HG03108 (cell line): ENCODE data around the gene GLIS1.

ENCODE experiments used
- ATAC-seq: cut with Tn5 transposase; IDR thresholded peaks from one replicate; pipeline ENCODE4 v1.9.1; 2021; ENCODE audit warnings: moderate library complexity; ENCODE audit not compliant: unreplicated experiment

GLIS1 gene

DNA sequence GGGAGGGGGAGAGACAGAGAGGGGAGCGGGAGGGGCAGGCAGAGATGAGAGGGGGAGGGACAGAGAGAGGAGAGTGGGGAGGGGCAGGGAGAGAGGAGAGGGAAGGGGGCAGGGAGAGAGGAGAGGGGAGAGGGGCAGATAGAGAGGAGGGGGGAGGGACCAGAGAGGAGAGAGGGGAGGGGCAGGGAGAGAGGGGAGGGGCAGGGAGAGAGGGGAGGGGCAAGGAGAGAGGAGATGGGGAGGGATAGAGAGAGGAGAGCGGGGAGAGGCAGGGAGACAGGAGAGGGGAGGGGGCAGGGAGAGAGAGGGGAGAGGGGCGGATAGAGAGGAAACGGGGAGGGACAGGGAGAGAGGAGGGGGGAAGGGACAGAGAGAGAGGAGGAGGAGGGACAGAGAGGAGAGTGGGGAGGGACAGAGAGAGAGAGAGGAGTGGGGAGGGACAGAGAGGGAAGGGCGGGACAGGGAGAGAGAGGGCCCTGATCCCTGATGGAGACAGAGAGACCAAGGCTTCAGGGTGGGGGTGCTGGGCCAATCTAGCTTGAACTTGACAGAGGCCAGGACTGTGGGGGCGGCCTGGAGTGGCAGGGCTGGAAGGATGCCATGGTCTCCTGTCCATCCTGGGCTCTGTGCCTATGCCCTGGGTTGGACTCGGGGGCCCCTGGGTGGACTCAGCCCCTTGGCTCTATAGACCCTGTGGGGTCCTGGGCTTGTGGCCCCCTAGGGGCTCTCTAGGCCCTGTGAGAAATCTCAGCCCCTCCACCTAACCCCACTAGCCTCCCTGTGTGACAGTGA is 236.1 kb downstream of the GLIS1 start:
- ATAC-seq, result no peak

DNA sequence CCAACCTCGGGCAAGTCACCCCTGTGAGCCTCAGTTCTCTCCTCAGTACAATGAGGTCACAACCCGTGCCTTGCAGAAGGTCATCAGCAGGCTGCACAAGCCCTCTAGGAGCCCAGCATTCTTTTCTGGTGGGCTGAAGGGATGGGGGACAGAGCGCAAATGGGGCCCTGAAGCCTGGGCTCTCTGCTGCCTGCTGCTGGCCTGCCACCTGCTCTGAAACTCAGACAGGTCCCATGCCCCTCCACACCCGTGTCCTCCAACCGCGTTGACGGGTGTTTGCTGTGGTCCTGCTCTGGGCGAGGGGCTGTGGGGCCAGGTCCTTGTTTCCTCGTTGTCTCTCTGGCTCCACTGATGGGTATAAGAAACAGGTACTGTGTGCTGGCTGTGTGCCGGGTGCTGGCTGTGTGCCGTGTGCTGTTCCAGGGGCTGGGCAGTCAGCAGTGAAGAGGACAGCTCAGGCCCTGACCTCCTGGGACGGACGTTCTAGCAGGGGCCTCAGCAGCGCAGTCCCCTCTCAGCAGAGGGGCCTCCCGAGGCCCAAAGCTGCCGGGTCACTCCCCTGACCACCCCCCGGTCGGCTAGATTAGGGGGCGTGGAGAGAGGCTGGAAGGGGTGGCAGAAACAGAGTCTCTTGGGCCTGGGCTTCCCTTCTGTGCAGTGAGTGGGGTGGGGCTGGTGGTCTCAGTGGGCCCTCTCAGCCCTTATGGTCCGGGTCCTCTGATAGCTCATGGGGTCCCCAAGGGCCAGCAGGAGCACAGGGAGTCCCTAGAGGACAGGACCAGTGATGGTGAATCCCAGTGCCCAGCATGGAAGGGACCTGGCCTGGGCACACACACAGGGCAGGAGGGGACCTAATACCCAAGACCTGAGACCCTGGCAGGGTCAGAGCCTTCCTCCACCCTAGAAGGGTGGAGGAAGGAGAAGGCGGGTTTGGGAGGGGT is 237.6 kb downstream of the GLIS1 start:
- ATAC-seq, result no peak

DNA sequence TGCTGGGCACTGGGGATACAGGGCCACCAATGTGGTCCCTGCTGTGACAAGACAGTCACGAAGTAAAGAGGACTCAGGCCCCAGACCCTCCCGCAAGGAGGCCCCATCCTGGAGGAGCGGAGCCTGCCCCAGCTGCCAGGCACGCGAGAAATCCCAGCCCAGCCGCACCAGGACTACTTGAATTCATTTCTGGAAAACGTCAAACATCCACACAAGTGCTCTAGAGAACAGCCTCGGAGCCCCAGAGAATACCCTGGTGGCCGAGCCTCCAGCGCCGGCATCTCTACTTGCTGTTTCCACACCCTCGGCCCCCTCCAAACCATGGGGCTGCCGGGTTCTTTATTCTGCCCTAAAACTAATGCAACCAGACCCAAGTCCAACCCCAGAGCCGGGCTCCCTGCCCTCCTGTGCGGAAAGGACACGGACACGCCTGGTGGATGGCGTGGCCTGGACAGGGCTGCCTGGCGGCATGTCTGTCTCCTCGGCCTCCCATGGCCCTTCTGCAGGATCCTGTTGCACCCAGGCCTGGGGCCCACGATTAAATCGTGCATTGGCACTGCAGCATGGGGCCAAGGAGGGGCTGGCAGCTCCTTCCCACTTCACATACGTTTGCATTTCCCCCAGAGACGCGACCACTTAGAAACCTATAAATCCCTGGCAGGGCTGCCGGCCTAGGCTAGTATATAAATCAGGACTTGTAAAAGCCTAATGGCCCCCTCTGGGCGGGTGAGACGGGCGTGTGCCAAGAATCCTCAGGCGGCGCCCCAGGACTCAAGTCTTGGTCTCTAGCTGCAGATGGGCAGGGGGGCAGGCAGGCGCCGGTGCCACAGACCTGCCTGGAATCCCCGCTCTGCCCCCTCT is 238.5 kb downstream of the GLIS1 start:
- ATAC-seq, result no peak

DNA sequence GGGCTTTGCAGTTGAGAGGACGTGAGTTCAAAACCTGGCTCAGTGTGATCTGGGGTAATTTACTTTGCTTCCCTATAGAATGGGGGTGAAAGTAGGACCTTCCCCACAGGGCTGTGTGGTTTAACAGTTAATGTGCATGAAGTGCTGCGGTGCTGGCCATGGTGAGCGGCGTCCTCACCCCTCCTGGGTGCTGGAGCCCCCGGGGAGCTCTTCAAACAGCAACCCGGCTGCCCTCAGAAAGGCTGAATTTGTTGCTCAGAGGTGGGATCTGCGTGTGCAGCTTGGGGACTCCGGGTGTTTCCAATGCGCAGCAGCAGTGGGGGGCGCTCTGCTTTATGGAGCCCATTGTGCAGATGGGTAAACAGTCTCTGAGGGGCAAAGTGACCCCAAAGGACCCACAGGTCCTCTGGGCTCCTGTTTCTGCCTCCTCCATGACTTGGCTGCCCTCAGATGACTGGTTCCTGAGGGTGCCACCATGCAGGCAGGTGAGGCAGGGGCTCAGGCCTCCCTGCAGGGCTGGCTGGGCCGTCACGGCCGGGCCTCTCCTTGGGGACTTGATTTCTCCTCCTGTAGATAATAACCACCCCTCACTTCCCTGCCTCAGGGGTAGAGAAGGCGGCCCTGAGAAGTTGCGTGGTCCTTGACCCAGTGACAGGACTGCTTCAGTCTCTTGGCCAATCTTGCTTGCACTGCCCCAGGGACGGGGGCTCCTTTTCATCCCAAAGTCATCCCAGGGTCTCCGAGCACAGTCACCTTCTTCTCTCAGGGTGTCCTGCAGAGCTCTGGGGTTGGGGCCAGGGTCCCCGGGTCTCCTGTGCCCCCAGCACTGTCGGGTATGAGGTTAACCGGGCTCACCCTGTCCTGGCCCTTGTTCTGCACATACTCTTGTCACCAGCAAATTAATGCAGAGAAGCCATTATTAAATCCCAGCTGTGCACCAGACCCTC is 239.4 kb downstream of the GLIS1 start:
- no peak for ATAC-seq

DNA sequence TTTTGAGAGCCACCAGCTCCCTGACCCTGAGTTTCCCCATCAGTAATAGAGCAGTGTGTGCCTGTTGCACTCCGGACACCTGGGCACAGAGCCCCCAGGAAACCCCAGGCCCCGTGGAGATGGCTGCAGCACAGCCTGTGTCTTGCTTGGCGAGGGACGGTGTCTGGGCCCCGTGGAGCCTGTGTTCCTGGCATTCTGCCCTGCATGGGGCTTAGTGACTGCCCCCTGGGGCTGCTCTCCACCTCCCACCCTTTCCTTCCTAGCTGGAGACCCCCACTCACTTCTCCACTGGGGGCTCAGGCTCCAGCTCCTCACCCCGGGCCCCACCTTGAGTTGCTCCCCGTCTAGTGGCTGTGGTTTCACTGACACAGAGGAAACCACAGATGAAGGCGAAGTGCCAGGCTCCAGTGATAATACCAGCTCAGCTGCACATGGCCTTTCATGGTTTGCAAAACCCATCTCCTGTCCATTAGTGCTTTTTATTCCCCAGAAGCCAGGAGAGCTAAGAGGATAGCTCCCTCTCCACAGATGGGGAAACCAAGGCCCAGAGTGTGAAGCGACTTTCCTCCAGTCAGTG is 240.3 kb downstream of the GLIS1 start:
- no peak for ATAC-seq

DNA sequence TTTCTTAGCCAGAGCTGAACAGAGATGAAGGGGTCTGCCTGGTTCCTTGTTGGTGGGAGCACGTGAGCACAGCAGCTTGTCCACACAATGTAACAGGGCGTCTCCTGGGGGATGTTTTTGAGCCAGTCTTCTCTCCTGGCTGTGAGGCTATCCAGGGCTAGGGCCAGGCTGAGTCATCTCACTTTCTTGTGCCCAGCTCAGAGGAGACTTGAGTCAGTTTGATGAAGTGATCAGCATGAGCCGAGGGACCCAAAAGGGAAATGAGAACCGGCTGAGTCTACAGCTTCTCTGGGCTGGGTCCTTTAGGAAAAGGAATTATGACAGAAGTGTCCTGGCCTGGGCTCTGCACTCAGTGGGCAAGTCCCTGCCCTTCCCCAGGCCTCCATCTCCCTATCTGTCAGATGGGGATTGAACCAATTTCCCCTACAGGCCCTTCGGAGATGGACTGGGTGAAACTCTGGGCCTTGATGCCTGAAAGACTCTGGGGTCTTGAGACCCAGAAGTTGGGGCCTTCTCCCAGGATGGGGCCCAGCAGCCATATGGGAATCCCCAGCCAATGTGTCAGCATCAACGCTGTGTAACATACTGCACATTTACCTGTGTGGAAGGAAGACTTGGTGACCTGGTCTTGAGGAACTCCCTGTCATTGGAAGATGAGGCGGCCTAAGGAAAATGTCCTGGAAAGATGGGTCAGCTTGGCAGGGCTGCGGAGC is 243.2 kb downstream of the GLIS1 start:
- ATAC-seq, result no peak

DNA sequence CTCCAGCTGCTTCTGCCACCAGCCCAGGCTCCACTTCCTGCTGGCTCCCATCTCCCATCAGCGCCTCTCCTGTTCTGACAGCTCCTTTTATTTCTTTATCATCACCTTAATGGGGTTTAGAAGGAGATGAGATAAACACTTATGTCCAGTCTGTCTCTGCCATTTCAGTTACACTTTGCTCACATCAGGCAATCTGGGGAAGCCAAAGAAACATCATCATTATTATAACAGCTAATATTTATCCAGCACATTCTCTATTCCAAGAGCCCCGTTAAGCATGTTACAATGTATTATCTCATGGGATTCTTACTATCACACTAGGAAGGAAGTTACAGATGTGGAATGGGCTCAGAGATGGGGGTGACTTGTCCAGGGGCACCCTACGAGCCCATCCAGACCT is 248.6 kb downstream of the GLIS1 start:
- no peak for ATAC-seq

DNA sequence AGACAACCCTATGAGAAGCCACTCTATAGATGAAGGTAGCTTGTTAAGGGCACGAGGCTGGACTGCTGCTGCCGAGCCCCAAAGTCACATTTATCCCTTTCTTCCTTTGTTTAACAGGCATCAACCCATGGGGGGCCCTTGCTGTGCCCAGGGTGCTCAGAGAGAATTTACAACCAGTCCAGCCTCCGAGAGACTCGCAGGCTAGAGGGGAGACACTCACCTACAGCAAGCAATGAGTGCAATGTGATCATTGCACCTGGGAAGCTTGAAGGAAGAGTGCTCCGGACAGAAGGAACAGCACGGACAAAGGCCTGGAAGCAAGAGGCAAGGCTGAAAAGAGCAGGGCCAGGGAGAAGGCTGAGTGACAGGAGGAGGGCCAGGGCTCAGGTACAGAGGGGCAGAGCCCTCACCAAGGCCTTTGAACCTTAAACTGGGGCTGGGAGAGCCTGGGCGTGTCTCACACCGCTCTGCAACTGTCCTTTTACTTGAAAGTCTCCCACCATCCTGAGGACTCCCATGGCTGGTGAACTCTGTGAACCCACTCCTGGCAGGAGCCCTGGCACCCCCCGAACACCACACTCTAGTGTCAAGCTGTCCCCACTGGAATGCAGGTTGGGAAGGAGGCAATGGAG is 252.5 kb downstream of the GLIS1 start:
- ATAC-seq, result no peak

DNA sequence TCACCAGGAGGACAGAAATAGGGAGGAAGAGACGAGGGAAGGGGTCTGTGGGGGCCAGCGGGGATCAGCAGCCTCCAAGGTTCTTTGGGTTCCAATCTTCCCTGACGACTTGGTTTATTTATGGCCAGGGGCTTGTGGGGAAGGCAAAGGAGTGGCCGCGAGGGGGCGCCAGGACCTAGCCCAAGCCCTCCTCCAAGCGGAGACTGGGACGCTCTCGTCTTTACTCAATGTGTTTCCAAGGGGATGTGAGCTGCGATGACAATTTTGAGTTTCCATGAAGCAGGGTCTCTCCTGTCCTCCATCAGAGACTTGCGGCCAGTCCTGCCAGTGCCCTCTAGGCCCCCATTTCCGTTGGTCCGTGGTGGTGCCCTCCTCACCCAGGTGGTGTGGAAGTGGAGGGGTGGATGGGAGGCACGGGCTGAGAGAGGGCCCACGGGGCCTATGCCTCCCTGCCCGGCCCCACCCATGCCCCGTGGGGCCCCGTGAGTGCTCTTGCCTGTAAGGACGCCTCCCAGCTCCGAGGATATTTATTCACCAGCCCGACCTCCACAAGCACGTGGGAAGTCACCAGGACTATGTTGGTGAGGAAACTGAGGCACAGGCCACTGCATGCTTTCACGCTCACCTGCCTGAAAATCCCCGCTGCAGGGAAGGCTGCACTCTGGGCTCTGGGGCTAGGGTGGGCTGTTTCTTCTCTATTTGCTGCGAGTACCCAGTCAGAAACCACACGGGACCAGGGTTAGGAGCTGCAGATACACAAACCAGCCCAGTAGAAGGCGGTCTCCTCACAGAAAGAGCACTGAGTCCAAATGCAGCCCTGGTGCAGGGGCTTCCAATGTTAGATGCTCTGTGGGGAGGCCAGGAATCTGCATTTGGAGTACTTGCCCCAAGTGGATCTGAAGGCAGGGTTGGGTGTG is 253.2 kb downstream of the GLIS1 start:
- ATAC-seq, result no peak

DNA sequence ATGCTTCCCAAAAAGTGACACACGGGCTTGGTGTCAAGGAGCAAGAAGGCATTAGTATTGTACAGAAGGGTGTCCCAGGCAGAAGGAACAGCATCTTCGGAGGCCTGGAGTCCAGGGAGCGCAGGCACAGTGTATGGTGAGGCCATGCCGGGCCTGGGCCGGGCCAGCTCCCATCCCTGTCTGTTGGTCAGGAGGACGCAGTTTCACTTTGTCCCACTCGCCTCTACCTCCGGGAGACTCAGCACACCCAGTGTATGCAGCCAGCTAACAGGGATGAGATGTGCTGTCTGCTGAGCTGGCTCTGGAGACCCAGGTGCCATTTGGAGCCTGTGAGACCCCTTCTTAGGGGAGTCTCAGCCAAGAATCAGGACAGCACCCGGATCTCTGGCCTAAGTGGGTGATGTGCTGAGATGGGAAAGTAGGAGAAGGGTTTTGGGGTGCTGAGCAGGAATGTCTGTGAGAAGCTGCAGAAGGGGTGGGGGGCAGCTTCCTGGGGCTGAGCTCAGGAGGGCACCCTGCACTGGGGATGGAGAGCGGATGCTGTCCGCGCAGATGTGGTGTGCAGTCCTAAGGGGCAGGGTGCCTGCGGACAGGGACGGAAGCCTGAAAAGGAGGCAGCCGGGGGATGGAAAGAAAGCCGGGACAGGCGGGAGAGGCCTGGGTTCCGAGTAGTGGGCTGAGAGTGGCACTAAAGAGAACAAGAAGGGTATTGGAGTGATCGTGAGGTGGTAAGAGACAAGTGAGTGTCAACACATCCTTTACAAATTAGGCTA is 254.1 kb downstream of the GLIS1 start:
- ATAC-seq, result no peak

DNA sequence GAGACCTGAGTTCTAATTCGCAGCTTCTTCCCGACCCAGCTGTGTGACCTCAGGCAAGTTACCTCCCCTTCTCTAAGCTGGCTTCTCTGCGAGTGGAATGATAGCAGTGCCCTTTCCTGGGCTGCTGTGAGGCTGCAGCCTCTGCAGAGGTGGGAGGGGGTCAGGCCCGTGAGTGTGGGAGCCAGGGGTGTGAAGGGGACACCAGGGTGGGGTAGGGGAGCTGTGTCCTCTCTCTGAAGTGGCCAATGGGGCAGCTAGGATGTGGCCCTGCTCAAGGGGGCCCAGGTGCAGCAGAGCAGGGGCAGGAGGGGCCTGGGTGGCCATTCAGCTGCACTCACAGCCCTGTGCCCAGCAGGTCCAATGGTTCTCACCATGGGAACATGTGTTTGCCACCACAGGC is 255.3 kb downstream of the GLIS1 start:
- ATAC-seq, result no peak

DNA sequence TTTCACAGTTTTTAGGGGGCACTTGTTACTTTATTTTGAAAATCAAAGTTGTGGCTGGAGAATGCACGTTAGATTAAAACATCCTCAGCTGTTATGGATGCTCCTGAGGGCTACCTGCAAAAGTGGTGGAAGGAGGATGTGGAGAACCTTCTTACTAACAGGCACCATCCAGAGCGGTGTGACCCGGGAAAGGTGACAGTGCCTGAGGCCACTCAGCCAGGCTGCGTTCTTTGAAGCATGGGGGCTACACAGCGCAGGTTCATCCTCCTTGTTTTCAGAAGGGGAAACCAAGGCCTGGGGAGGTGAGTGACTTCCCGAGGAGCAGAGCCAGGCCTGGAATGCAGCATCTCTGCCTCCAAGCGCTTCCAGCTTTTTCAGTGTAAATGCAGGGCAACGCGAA is 255.8 kb downstream of the GLIS1 start:
- no peak for ATAC-seq

DNA sequence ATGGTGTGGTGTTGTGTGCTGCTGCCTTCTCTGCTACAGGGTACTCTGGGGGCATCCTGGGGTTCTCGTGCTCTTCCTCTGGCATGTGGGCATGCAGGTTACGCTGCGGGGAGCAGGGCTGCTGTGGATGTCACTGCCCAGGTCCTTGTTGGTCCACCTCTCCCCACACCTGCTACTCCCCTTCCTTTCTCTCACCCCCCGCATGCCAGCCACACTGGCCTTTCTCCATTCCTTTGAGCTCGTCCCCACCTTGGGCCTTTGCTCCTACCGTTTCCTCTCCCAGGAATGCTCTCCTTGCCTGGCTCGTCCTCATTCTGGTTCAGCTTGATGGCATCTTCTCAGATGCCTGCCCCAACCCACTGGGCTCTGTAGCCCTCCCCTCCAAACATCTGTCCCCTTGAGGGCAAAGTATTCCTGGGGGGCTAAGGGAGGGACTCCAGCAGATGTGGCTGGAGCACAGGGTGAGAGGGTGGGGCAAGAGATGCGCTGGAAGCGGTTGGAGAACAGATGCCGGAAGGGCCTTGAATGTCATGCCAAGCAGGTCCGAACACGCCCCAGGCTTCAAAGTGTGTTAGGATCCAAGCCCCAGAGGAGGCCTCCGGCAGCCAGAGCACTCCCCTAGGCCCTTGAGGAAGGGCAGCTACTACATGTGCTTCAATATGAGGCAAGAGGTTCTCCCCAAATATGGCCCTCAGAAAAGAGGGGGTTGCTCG is 256.4 kb downstream of the GLIS1 start:
- ATAC-seq, result no peak

DNA sequence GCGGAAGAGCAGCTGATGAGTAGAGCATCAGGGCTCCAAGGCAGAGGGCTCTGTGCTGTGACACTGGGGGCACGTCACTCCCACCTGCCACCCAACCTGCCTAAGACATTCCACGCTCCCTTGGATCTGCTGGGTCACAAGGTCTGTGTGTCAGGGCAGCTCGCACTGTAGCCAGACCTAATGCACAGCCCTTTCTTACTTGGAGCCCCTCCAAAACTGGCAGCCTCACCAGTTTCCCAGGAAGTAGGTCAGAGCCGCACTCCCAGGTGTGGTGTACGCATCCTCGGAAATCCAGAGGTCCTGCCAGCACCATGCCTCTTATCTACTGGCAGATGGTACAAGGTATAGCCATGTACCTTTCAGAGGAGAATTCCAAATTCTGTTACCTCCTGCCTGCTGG is 257.5 kb downstream of the GLIS1 start:
- ATAC-seq, result no peak

DNA sequence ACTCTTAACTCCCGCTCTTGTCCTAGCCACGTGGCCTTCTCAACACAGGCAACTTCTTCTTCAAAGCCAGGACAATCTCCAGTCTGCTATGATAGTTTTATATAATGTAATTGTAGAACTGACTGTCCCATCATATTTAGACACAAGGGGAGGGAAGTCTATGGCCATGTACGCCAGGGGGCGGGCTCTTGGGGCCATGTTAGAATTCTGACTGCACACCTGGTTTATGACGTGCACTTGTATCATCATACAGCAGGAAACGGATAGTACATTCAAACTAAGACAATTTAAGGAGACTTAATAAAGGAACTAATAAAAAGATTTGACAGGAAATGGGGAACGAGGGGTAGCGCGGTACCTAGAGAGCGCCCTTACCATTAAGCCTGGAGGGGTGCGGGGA is 258.3 kb downstream of the GLIS1 start:
- no peak for ATAC-seq

DNA sequence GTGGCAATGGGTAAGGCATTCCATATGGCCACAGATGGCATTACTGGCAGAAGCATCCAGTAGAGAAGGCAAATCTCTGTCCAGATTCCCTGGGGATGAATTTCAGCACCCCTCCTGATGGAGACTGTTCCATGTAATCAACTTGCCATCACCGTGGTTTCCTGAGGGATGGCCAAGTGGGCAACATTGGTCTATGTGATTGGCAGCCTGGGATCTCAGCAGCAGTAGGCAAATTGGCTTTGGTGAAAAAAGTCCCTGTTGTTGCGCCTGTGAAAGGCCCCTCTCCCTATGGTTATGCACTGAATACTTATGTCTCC is 260.5 kb downstream of the GLIS1 start:
- ATAC-seq, result no peak
